Measurements from ENCODE around the gene CYB5R2.

CYB5R2 gene

DNA sequence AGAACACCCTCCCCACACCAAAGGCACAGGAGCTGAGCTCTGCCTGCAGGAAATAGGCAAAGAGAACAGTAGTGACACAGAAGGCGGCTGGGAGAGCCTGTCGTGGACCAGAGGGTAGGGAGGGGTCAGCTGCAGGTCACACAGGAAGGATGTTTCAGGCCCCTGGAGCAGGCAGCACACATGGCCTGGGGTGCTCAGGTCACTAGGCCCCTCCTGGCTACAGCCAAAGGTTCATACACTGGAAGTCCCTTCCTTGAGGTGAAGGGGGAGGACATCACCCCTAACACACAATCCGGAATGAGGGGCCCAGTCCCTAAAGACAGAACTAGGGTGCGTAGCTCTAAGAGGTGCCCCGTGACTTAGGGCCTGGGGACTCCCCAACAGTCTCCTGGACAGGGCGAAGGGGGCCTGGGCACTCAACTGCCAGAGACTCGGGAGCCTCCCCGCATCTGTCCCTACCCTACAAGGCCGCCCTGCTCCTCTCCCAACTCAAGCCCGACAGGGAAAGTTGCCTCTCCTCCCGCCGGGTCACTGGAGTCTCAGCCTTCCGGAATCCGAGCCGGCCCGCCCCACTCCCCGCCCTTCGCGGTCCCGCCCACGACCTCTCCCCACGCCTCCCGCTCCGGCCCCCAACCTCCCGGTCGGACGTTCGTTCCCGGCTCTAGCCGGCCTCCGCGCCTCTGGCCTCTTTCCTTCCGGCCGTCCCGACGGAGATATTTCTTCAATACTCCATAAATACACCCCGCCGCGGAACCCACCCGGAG is at the start of gene CYB5R2:
Gene CYB5R2, minus strand, starts transcription at position 541 of the 764 bp plus-strand sequence. CDS start 675 bp downstream, outside the sequence.
- peak; percentile 49 for DNase-seq (ENCODE audit: low read depth)
- H3K4me3 ChIP-seq (ENCODE audit: low read length): peak within 1 kb of the TSS; percentile 41
- TF ChIP-seq, protein P1, sequence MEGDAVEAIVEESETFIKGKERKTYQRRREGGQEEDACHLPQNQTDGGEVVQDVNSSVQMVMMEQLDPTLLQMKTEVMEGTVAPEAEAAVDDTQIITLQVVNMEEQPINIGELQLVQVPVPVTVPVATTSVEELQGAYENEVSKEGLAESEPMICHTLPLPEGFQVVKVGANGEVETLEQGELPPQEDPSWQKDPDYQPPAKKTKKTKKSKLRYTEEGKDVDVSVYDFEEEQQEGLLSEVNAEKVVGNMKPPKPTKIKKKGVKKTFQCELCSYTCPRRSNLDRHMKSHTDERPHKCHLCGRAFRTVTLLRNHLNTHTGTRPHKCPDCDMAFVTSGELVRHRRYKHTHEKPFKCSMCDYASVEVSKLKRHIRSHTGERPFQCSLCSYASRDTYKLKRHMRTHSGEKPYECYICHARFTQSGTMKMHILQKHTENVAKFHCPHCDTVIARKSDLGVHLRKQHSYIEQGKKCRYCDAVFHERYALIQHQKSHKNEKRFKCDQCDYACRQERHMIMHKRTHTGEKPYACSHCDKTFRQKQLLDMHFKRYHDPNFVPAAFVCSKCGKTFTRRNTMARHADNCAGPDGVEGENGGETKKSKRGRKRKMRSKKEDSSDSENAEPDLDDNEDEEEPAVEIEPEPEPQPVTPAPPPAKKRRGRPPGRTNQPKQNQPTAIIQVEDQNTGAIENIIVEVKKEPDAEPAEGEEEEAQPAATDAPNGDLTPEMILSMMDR (IDR thresholded peaks at IDR 0.05; ENCODE audit: insufficient read depth, low read depth, low read length, missing control alignments): no peak

DNA sequence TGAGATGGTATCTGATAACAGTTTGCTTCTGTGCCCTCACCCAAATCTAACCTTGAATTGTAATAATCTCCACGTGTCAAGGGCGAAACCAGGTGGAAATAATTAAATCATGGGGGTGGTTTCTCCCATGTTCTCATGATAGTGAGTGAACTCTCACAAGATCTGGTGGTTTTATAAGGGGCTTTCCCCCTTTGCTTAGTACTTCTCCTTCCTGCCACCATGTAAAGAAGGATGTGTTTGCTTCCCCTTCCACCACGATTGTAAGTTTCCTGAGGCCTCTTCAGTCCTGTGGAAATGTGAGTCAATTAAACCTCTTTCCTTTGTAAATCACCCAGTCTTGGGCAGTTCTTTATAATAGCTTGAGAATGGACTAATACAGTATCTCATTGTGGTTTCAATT is 41.5 kb upstream of the CYB5R2 start:
- no peak for DNase-seq (ENCODE audit: low read depth)
- TF ChIP-seq, protein P1 (IDR thresholded peaks at IDR 0.05; ENCODE audit: insufficient read depth, low read depth, low read length, missing control alignments): no peak
- no peak overlapping the region for H3K4me3 ChIP-seq (ENCODE audit: low read length)

DNA sequence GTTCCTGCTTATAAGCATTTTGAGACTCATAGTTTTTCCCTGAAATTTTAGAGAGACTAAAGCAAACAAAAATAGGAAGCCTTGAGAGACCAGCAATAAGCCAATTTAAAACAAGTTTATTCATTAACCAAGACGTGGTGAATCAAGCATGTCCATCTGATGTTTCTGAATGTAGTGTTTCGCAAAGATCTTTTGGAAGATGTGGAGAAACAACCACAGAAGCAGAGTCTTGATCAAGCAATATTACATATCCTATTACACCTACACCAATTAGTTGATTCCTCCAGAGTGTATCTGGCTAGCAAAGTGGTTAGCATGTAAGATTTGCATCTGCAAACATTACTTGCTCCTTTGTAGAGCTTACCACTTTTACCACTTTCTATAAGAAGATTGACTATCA is 33.1 kb upstream of the CYB5R2 start, which contains the start of gene OVCH2:
Gene OVCH2, minus strand, starts transcription at position 101 of the 400 bp plus-strand sequence. Its CDS starts 83 bp downstream, at position 18.
- TF ChIP-seq, protein P1 (IDR thresholded peaks at IDR 0.05; ENCODE audit: insufficient read depth, low read depth, low read length, missing control alignments): no peak
- DNase-seq (ENCODE audit: low read depth): no peak
- H3K4me3 ChIP-seq (ENCODE audit: low read length): no peak within 1 kb of the TSS

DNA sequence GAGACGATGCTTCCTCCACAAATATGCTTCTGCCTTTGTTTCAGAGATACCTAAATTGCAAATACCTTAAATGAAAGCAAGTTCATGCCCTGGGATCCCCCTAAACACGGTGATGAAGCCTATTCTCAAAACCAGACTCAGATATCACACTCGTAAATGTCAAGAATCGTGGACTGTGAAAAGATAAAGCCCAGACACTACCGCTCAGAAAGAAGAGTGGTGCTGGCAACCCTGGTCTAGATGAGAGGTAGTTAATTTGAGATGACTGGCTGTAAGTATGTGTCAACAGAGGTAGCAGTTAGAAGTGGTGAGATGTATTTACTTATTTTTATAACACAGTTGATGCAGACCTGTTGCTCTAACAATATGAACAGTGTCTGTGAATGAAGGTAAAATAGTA is 30.4 kb upstream of the CYB5R2 start:
- H3K4me3 ChIP-seq (ENCODE audit: low read length): no peak overlapping the region
- TF ChIP-seq, protein P1 (IDR thresholded peaks at IDR 0.05; ENCODE audit: insufficient read depth, low read depth, low read length, missing control alignments): no peak
- no peak for DNase-seq (ENCODE audit: low read depth)

DNA sequence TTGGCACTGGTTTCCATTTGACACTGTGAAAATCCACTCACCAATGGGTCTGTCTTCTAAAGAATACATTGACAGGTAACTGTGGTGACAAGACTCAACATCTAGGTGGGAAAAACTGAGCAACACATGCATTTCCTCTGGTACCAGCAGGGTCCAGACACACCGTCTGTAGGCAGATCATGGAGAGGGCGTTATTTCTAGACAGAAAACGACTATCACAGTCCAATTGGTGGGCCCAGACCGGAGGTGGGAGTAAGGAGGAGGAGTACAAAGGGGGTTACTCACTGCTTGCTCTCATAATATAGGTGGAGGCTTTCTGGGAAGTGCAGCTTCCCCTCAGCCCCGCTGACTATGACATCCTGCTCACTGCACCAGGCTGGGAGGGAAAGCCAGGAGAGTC is 23.1 kb upstream of the CYB5R2 start:
- DNase-seq (ENCODE audit: low read depth): no peak
- no peak overlapping the region for H3K4me3 ChIP-seq (ENCODE audit: low read length)
- TF ChIP-seq, protein P1 (IDR thresholded peaks at IDR 0.05; ENCODE audit: insufficient read depth, low read depth, low read length, missing control alignments): no peak

DNA sequence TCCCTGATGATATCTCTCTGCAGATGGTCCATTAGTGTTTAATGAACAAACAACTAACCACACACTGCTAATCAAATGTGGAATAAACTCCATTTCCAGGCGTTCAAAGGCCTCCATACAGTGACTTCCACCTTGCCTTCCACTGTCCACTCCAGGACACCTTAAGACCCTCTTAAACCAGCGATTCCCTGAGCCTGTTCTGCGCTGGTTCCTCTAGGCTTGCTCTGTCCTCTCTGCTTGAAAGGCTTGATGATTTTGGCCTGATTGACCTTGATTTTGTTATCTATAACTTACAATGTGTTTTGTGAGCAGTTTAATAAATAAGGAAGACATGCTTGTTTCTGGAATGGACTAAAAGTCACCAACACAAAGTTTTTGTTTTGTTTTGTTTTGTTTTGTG is 20.9 kb upstream of the CYB5R2 start:
- TF ChIP-seq, protein P1 (IDR thresholded peaks at IDR 0.05; ENCODE audit: insufficient read depth, low read depth, low read length, missing control alignments): no peak
- H3K4me3 ChIP-seq (ENCODE audit: low read length): no peak overlapping the region
- no peak for DNase-seq (ENCODE audit: low read depth)

DNA sequence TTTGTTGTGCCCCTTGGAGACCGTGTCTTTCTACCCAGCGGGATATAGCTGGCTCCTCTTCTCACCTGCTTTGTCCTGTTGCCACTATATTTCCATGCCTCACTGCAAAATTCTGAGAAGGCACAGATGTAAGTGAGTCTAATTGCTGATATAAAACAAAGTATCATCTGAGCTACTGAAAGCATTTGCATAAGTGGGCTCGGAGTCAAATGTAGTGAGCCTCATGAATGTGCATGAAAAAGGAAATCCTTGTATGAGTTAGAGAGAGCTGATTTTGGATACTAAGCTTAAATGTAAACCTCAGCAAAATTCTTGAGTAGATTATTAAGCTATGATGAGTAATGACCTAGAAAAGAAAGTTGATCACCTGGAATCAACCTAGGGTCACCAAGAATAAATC is 19.1 kb upstream of the CYB5R2 start:
- TF ChIP-seq, protein P1 (IDR thresholded peaks at IDR 0.05; ENCODE audit: insufficient read depth, low read depth, low read length, missing control alignments): no peak
- no peak overlapping the region for H3K4me3 ChIP-seq (ENCODE audit: low read length)
- no peak for DNase-seq (ENCODE audit: low read depth)

All from epithelial cell of esophagus (primary cell).